Mesothelial cell of epicardium (in vitro differentiated cells): Measurements from ENCODE around the gene TTC32. TPM values are rescaled to one million over a fixed set of nuclear protein-coding genes. Genes with fewer than 3 reads are reported as not detected.
"Not testable (repeated sequence)": the region's sequence is repeated elsewhere in the genome, so short reads cannot be mapped to it uniquely, and the experiment has no call there.

Experiments used
- DNase-seq, 2 experiments: peaks; one replicate each; pipeline ENCODE4 v3.0.0; 2021; ENCODE audit warnings: low spot score in 2 of 2; ENCODE audit not compliant: unreplicated experiment in 2 of 2
- H3K27ac Mint-ChIP-seq: 2 replicates; pipeline ENCODE4 v1.8.0; 2021; ENCODE audit warnings: mixed read lengths
- H3K27me3 Mint-ChIP-seq: 2 replicates; pipeline ENCODE4 v1.8.0; 2021; ENCODE audit warnings: low read depth, mixed read lengths
- H3K36me3 Mint-ChIP-seq: 2 replicates; pipeline ENCODE4 v1.8.0; 2021; ENCODE audit warnings: mixed read lengths
- H3K4me1 Mint-ChIP-seq: 2 replicates; pipeline ENCODE4 v1.8.0; 2021; ENCODE audit warnings: mixed read lengths
- H3K4me3 Mint-ChIP-seq: 2 replicates; pipeline ENCODE4 v1.8.0; 2021; ENCODE audit warnings: mild to moderate bottlenecking, moderate library complexity, mixed read lengths
- H3K9me3 Mint-ChIP-seq: 2 replicates; pipeline ENCODE4 v1.8.0; 2021; ENCODE audit warnings: mixed read lengths
- total RNA-seq: library from RNA; stranded (reverse); gene quantifications from 3 replicates; pipeline ENCODE4 v1.2.1, GENCODE V29; 2021
- TF ChIP-seq, protein P1 (sequence below): fragments of 200-600 bp; sonication (generic); IDR thresholded peaks from one replicate; pipeline ENCODE4 v1.5.0; 2021; ENCODE audit warnings: antibody characterized with exemption; ENCODE audit not compliant: unreplicated experiment

Gene TTC32
- total RNA-seq, 1 donor from 2014 or later: 16.8 TPM

- not testable (repeated sequence) for H3K27ac Mint-ChIP-seq, DNase-seq, H3K4me3 Mint-ChIP-seq, H3K4me1 Mint-ChIP-seq, H3K27me3 Mint-ChIP-seq
- Mint-ChIP-seq H3K9me3 (peaks cover 52% of the 10 kb centered on the region), H3K36me3 (peaks cover 65% of the 10 kb centered on the region)
Measured at GRCh38 chr2:19922188-19922587, 20.4 kb upstream of the TTC32 start.

DNA sequence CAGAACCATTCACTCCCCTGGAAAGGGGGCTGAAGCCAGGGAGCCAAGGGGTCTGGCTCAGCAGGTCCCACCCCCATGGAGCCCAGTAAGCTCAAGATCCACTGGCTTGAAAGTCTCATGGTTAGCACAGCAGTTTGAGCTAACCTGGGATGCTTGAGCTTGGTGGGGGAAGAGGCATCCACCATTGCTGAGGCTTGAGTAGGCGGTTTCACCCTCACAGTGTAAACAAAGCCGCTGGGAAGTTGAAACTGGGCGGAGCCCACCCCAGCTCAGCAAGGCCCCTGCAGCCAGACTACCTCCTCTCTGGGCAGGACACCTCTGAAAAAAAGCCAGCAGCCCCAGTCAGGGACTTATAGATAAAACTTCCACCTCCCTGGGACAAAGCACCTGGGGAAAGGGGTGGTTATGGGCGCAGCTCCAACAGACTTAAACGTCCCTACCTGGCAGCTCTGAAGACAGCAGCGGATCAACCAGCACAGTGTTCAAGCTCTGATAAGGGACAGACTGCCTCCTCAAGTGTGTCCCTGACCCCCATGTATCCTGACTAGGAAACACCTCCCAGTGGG is 14.7 kb upstream of the TTC32 start:
- TF ChIP-seq, protein P1, sequence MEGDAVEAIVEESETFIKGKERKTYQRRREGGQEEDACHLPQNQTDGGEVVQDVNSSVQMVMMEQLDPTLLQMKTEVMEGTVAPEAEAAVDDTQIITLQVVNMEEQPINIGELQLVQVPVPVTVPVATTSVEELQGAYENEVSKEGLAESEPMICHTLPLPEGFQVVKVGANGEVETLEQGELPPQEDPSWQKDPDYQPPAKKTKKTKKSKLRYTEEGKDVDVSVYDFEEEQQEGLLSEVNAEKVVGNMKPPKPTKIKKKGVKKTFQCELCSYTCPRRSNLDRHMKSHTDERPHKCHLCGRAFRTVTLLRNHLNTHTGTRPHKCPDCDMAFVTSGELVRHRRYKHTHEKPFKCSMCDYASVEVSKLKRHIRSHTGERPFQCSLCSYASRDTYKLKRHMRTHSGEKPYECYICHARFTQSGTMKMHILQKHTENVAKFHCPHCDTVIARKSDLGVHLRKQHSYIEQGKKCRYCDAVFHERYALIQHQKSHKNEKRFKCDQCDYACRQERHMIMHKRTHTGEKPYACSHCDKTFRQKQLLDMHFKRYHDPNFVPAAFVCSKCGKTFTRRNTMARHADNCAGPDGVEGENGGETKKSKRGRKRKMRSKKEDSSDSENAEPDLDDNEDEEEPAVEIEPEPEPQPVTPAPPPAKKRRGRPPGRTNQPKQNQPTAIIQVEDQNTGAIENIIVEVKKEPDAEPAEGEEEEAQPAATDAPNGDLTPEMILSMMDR: no peak
- H3K4me3 Mint-ChIP-seq: no peak overlapping the region
- H3K36me3 Mint-ChIP-seq: peaks cover 43% of the 10 kb centered on the region
- H3K27ac Mint-ChIP-seq: no peak overlapping the region
- H3K27me3 Mint-ChIP-seq: no peaks in the 10 kb centered on the region
- no peaks in the 10 kb centered on the region for H3K4me1 Mint-ChIP-seq
- DNase-seq: no peak
- peaks cover 32% of the 10 kb centered on the region for H3K9me3 Mint-ChIP-seq

DNA sequence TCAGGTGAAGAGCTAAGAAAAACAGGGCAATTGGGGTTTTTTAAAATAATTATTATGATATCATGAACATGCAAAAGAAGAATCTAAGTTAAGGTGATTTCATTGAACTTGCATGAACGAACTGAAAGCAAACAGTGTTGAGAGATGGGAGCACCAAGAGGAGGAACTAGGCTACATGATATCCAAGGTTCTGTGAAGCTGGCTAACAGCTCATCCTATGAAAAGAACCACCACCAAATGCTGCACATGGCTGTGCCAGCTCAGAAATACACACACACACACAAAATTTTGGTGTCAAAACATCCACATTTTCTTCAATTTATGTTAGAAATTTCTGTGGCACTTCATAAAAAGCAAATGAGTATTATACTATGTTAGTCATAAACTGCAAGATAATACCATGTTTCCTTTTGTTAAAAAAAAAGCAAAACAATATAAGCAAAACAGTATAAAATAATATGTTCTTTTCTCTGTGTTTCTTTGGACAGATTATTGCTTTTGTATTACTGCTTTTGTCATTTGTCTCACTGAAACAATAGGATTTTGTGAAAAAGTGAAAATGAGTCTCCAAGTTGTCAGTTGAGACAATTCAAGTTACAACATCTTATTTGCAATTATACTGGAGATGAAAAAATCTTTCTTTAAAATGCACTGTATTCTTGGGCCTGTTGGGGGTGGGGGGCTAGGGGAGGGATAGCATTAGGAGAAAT is 12.6 kb upstream of the TTC32 start:
- no peak for DNase-seq
- no peaks in the 10 kb centered on the region for H3K27me3 Mint-ChIP-seq
- no peak overlapping the region for H3K27ac Mint-ChIP-seq
- TF ChIP-seq, protein P1: no peak
- peaks cover 28% of the 10 kb centered on the region for H3K36me3 Mint-ChIP-seq
- no peak overlapping the region for H3K4me3 Mint-ChIP-seq
- no peaks in the 10 kb centered on the region for H3K4me1 Mint-ChIP-seq
- peaks cover 16% of the 10 kb centered on the region for H3K9me3 Mint-ChIP-seq

DNA sequence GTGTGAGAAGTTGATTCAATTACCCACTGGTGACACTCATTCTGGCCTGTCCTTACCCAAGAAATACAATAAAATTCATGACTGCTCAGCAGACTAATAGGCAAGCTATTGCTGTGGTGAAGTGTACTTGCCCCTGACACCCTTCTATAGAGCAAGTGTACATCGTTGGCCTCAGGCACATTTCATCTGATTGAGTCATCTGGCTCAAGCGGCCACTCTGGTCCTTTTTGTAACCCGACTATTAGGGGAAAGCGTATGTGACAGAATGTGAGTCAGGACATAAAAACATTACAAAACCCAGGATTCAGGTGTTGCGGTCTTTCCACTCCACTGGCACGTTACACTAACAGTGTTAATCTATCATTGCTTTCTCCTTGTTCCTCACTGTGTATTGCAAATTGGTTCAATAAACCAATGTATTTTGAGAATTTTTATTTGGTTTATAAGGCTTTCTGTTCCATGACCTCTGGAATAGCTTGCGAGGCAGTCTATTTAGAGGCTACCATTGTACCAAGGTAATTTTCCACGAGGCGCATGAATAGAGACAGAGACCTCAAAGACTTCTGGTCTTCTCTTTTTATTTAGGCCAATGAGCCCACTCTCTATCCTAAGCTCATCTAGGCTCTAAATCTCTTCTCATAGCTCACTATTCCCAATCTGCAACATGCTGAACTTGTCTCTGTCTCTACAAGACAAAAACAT is 10.2 kb upstream of the TTC32 start:
- peaks cover 11% of the 10 kb centered on the region for H3K36me3 Mint-ChIP-seq
- no peaks in the 10 kb centered on the region for H3K9me3 Mint-ChIP-seq
- H3K4me1 Mint-ChIP-seq: no peaks in the 10 kb centered on the region
- TF ChIP-seq, protein P1: no peak
- DNase-seq: no peak
- H3K27me3 Mint-ChIP-seq: no peaks in the 10 kb centered on the region
- H3K27ac Mint-ChIP-seq: no peak overlapping the region
- no peak overlapping the region for H3K4me3 Mint-ChIP-seq

DNA sequence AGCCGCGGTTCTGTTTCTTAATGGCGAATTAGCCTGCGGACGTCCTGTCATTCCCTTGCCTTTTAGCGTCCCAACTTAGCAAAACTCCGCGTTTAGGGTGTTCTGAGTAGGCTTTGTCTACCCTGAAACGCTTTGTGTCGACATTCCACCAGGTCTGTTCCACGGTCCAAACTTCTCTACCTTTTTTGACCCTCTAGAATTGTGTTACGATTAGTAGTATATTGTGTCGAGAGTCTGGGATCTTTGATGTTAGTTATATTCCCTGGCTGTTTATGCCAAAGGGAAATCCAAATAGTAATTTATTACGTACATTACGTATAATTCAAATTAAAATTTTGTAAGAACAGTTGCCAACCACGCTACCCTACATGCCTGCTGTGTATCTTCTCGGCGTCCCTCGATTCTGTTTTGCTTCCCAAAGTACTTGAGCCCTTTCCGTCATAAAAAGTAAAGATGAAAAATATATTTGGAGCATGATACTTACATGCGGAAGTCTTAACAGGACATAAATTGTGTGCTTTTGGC is 495 bp upstream of the TTC32 start:
- Mint-ChIP-seq H3K4me1 (peaks cover 38% of the 10 kb centered on the region), H3K4me3 (peak overlapping the region; percentile 97), H3K36me3 (no peaks in the 10 kb centered on the region), H3K27ac (peak overlapping the region; percentile 100), H3K9me3 (no peaks in the 10 kb centered on the region), H3K27me3 (peaks cover 6% of the 10 kb centered on the region)
- TF ChIP-seq, protein P1: no peak
- no peak for DNase-seq

GRCh38 chr2:19900931-19901441 is 797 bp downstream of the TTC32 start:
- Mint-ChIP-seq H3K27me3 (peaks cover 4% of the 10 kb centered on the region), H3K4me3 (peak overlapping the region; percentile 97), H3K4me1 (peaks cover 42% of the 10 kb centered on the region), H3K36me3 (no peaks in the 10 kb centered on the region), H3K9me3 (no peaks in the 10 kb centered on the region), H3K27ac (peak overlapping the region; percentile 100)
- DNase-seq: no peak
- TF ChIP-seq, protein P1: no peak
